Spleen (tissue), 11 donors: ENCODE results near the gene MAP1LC3A. TPM values are rescaled to one million over a fixed set of nuclear protein-coding genes. Genes with fewer than 3 reads are reported as not detected.
A peak's percentile ranks its signal among the peaks of the same experiment; 100 is the strongest.
"Not testable (repeated sequence)": the region's sequence is repeated elsewhere in the genome, so short reads cannot be mapped to it uniquely, and the experiment has no call there.

Experiments
- DNase-seq: peaks from one replicate; pipeline ENCODE4 v3.0.0-alpha.2; 2020
- H3K27ac ChIP-seq, 8 donors: fragments of 200-600 bp; sonication (generic) in 7 of 8; 1 replicate in 4 of 8; 2 replicates in 4 of 8; pipeline versions ENCODE4 v1.5.0 to v1.8.0; 2016 to 2021; ENCODE audit warnings: inconsistent platforms in 4 of 8, mild to moderate bottlenecking in 4 of 8, moderate library complexity in 1 of 8
- H3K27me3 ChIP-seq, 7 donors: fragments of 200-600 bp; sonication (generic) in 6 of 7; replicated peaks in 1 of 7; 1 replicate in 4 of 7; 2 replicates in 3 of 7; pipeline versions ENCODE4 v1.5.0 to v1.8.0; 2016 to 2021; ENCODE audit warnings: inconsistent platforms in 3 of 7, mild to moderate bottlenecking in 1 of 7
- H3K36me3 ChIP-seq, 6 donors: fragments of 200-600 bp; sonication (generic) in 5 of 6; 1 replicate in 4 of 6; 2 replicates in 2 of 6; pipeline versions ENCODE4 v1.5.0 to v1.8.0; 2016 to 2021; ENCODE audit warnings: inconsistent platforms in 2 of 6
- H3K4me1 ChIP-seq, 6 donors: fragments of 200-600 bp; sonication (generic) in 5 of 6; 1 replicate in 3 of 6; 2 replicates in 3 of 6; pipeline versions ENCODE4 v1.5.0 to v1.8.0; 2016 to 2021; ENCODE audit warnings: inconsistent platforms in 3 of 6
- H3K4me3 ChIP-seq, 8 donors: fragments of 200-600 bp; sonication (generic) in 7 of 8; 1 replicate in 4 of 8; 2 replicates in 4 of 8; pipeline versions ENCODE4 v1.5.0 to v1.8.0; 2016 to 2021; ENCODE audit warnings: inconsistent platforms in 4 of 8, mild to moderate bottlenecking in 4 of 8, moderate library complexity in 2 of 8
- H3K9me3 ChIP-seq, 8 donors: fragments of 200-600 bp; sonication (generic) in 7 of 8; 1 replicate in 4 of 8; 2 replicates in 4 of 8; pipeline versions ENCODE4 v1.5.0 to v1.8.0; 2016 to 2021; ENCODE audit warnings: inconsistent platforms in 4 of 8
- POLR2A ChIP-seq, 3 donors: fragments of 450-650 bp; IDR thresholded peaks; one replicate each; pipeline ENCODE4 v1.5.1; 2017; ENCODE audit warnings: antibody characterized with exemption in 3 of 3, mild to moderate bottlenecking in 1 of 3
- POLR2AphosphoS5 ChIP-seq, 3 donors: sonication (generic); formaldehyde crosslinking; IDR thresholded peaks; one replicate each; pipeline ENCODE4 v1.5.1; 2017; ENCODE audit warnings: antibody characterized with exemption in 3 of 3
- WGBS, 5 donors: extraction: QIAGEN DNeasy Blood & Tissue Kit in 3 of 5; methylation state at CpG; one replicate each; pipeline versions ENCODE4 v1.1.5 to v1.1.7; 2013 to 2018; 5-methylcytosine and 5-hydroxymethylcytosine counted together
- intact Hi-C: fragments of 100-400 bp; cut with DNase I; formaldehyde crosslinking; loops from one replicate; pipeline ENCODE4 v1.15.0; 2023; ENCODE audit warnings: low total_unique reads
- polyA plus RNA-seq, 3 donors: library from polyadenylated mRNA; stranded (reverse); fragments of 200-250 nt; gene quantifications; one replicate each; pipeline ENCODE4 v1.2.1, GENCODE V29; 2013
- total RNA-seq, 7 donors: library from RNA; depleted of rRNA in 3 of 7; stranded (reverse); fragments of >200 nt in 3 of 7; fragmentation: NEBNext Ultra II Directional in 4 of 7; extraction: Animal tissue kit (Norgen Biotek cat#: 25700) in 4 of 7; gene quantifications; one replicate each; pipeline versions ENCODE4 v1.1.0 to v1.2.1, GENCODE V29; 2016 to 2021
- TF ChIP-seq, protein P1 (sequence below), 11 experiments: fragments of 200-600 bp in 7 of 11; fragments of 450-650 bp in 4 of 11; sonication (generic) in 4 of 11; IDR thresholded peaks in 8 of 11; conservative IDR thresholded peaks in 3 of 11; 1 replicate in 7 of 11; 2 replicates in 4 of 11; pipeline versions ENCODE4 v1.4.0 to v1.8.0; 2016 to 2021; ENCODE audit warnings: antibody characterized with exemption in 11 of 11, inconsistent platforms in 4 of 11, mild to moderate bottlenecking in 1 of 11
- donor health status: healthy with polysubstance abuse.
- donor health status: DM: no; HTN: no; CAD: no; lungs with moderate emphysema.
- donor health status: DM: no; HTN: no; CAD: no.
- donor health status: Bipolar disorder and iron deficiency.
- donor health status: healthy.
- donor health status: DM: no; HTN: no; CAD: no.
- donor health status: DM: yes; HTN: yes; CAD: no.

Gene MAP1LC3A
- total and polyA plus RNA-seq, 10 donors, result 13.0 to 56.7 (median 30.1) TPM

DNA sequence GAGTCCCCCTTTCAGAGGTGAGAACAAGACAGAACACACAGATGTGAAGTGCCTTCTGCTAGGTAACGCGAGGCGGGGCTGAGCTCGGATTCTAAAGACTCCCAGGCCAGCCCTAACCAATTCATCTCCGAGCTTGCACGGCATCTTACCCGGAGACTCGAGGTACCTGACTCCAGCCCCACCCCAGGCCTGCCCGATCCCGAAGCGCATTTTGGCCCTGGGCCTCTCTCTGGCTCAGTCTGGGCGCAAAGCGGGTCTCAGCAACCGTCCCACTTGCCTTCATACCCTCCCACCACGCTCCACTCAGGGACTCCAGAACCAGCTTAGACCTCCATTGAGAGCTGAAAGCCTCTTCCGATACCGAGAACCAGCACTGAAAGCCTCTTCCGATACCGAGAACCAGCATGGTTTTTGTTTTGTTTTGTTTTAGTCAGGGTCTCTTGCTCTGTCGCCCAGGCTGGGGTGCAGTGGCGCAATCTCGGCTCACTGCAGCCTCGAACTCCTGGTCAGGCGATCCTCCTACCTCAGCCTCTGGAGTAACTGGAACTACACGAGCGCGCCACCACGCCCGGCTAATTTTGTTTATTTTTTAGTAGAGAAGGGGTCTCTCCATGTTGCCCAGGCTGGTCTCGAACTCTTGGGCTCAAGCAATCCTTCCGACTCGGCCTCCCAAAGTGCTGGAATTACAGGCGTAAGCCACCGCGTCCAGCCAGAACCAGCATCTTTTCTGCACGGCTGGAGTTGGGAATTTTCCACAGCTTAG is 42.9 kb upstream of the MAP1LC3A start:
- peak overlapping the region; percentile 81 to 97 (median 95) for H3K27ac ChIP-seq
- H3K9me3 ChIP-seq, result no peaks in the 10 kb centered on the region
- H3K36me3 ChIP-seq, result peaks cover 0 to 43% (median 3%) of the 10 kb centered on the region in 6 donors
- peak overlapping the region; percentile 60 to 94 (median 78) for H3K4me3 ChIP-seq
- 1 to 3% (median 2%) methylated on average over 32 to 36 of the region's 36 CpGs for WGBS, 5 donors
- intact Hi-C loops, result no loop called here
- H3K4me1 ChIP-seq, result peaks cover 17 to 63% (median 48%) of the 10 kb centered on the region in 6 donors
- peak; percentile 4 to 68 (median 26) for TF ChIP-seq POLR2AphosphoS5 (IDR thresholded peaks at IDR 0.05)
- TF ChIP-seq, protein P1, sequence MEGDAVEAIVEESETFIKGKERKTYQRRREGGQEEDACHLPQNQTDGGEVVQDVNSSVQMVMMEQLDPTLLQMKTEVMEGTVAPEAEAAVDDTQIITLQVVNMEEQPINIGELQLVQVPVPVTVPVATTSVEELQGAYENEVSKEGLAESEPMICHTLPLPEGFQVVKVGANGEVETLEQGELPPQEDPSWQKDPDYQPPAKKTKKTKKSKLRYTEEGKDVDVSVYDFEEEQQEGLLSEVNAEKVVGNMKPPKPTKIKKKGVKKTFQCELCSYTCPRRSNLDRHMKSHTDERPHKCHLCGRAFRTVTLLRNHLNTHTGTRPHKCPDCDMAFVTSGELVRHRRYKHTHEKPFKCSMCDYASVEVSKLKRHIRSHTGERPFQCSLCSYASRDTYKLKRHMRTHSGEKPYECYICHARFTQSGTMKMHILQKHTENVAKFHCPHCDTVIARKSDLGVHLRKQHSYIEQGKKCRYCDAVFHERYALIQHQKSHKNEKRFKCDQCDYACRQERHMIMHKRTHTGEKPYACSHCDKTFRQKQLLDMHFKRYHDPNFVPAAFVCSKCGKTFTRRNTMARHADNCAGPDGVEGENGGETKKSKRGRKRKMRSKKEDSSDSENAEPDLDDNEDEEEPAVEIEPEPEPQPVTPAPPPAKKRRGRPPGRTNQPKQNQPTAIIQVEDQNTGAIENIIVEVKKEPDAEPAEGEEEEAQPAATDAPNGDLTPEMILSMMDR (IDR thresholded peaks at IDR 0.05 in 8 of 11, conservative IDR thresholded peaks at IDR 0.05 in 3 of 11), result no peak
- peak; percentile 90 for DNase-seq
- H3K27me3 ChIP-seq, result no peaks in the 10 kb centered on the region

DNA sequence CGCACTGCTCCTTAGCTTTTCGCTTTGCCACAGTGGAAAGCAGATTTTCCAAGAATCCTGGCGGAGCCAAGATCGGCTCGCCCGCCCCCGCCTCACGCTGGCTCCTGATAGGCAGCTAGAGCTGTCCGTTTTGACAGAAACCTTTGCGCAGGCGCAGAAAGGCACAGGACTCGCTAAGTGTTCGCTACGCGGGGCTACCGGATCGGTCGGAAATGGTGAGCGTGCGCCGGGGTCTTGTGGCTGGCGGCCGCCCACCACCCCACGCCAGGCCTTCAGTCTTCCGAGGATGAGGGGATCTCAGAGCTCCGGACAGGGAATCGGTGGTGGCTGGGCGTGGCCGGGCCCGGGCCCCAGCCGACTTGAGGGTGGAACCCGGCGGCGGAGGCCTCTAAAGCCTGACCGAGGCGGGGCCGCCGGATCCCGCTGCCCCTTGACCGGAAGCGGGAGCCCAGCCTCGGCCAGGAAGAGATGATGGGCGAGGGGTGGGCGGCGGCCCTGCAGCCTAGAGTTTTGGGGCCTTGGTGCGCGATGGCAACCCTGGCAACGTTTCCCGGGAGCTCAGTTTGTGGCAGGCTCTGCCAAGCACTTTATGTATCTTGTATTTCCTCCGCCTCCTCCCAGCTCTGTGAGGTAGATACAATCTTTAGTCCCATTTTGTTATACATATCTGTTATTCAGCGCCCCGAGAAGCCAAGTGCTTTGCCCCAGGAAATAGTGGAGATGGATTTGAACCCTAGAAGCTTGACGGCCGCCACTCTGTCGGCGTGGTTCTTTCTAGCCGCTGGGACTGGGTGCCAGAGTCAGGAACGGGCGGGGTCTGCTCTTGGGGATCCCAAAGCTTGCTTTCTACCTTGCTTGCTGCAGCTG is 42.0 kb upstream of the MAP1LC3A start, which contains the start of gene DYNLRB1:
Gene DYNLRB1 (plus strand): TSS at position 176 of the 867 bp plus-strand sequence. CDS start 37 bp downstream, at position 213.
- DNase-seq, result peak; percentile 96
- H3K36me3 ChIP-seq, result peaks cover 0 to 41% (median 3%) of the 10 kb centered on the region in 6 donors
- H3K4me3 ChIP-seq, result peak within 1 kb of the TSS; percentile 60 to 94 (median 78)
- H3K4me1 ChIP-seq, result peaks cover 17 to 71% (median 51%) of the 10 kb centered on the region in 6 donors
- peak within 1 kb of the TSS; percentile 81 to 97 (median 95) for H3K27ac ChIP-seq
- intact Hi-C loops, result no loop called here
- 0 to 1% (median 0%) methylated on average over 27 to 59 of the region's 59 CpGs for WGBS, 5 donors
- no peaks in the 10 kb centered on the region for H3K27me3 ChIP-seq
- TF ChIP-seq, protein P1 (IDR thresholded peaks at IDR 0.05 in 8 of 11, conservative IDR thresholded peaks at IDR 0.05 in 3 of 11), result no peak
- peak; percentile 96 for TF ChIP-seq POLR2AphosphoS5 (IDR thresholded peaks at IDR 0.05)
- peak in 1 of 3 donors; percentile 78 for TF ChIP-seq POLR2A (IDR thresholded peaks at IDR 0.05)
- H3K9me3 ChIP-seq, result no peaks in the 10 kb centered on the region

DNA sequence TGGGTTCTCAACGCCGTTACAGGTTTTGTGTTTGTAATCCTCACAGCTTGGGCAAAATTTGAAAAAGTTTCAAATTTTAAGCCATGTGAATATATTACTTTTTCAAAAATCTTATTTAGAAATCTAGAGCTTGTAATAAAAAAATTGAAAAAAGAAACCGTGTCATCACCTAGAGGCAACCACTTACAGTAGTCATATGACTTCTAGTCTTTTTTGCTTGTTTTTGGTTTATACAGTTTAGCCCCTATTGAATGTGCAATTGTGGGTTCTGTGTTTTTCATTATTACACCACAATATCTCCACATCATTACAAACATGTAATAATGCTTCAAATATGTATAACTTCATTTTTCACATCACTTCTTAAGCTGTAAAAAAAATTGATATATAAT is 41.4 kb upstream of the MAP1LC3A start:
- H3K4me1 ChIP-seq, result peaks cover 17 to 77% (median 58%) of the 10 kb centered on the region in 6 donors
- no peak for DNase-seq

DNA sequence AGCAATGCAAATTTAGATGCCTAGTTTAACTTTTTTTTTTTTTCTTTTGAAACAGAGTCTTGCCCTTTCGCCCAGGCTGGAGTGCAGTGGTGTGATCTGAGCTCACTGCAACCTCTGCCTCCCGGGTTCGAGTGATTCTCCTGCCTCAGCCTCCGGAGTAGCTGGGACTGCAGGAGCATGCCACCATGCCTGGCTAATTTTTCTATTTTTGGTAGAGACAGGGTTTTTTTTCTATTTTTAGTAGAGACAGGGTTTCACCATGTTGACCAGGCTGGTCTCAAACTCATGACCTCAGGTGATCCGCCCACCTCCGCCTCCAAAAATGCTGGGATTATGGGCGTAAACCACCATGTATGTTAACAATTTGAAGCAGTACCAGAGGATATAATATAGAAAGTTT is 39.7 kb upstream of the MAP1LC3A start:
- H3K27me3 ChIP-seq, H3K4me3 ChIP-seq, H3K27ac ChIP-seq, intact Hi-C loops, H3K9me3 ChIP-seq, DNase-seq: not testable (repeated sequence)
- peaks cover 28 to 92% (median 72%) of the 10 kb centered on the region in 6 donors for H3K4me1 ChIP-seq
- 90 to 96% (median 95%) methylated on average over 7 of the region's 7 CpGs for WGBS, 5 donors
- peaks cover 0 to 45% (median 3%) of the 10 kb centered on the region in 6 donors for H3K36me3 ChIP-seq

More for the DNA sequence above, 41.4 kb upstream of the MAP1LC3A start:
- H3K27ac ChIP-seq, result peak overlapping the region; percentile 81 to 97 (median 95)
- H3K27me3 ChIP-seq, result no peaks in the 10 kb centered on the region
- no peak for TF ChIP-seq POLR2A (IDR thresholded peaks at IDR 0.05)
- no peak for TF ChIP-seq POLR2AphosphoS5 (IDR thresholded peaks at IDR 0.05)
- TF ChIP-seq, protein P1 (IDR thresholded peaks at IDR 0.05 in 8 of 11, conservative IDR thresholded peaks at IDR 0.05 in 3 of 11), result no peak
- intact Hi-C loops, result no loop called here
- H3K36me3 ChIP-seq, result peaks cover 0 to 40% (median 3%) of the 10 kb centered on the region in 6 donors
- WGBS, 5 donors, result 0 to 2% (median 1%) methylated on average over 3 of the region's 3 CpGs
- no peaks in the 10 kb centered on the region for H3K9me3 ChIP-seq
- peak overlapping the region; percentile 60 to 94 (median 78) for H3K4me3 ChIP-seq

DNA sequence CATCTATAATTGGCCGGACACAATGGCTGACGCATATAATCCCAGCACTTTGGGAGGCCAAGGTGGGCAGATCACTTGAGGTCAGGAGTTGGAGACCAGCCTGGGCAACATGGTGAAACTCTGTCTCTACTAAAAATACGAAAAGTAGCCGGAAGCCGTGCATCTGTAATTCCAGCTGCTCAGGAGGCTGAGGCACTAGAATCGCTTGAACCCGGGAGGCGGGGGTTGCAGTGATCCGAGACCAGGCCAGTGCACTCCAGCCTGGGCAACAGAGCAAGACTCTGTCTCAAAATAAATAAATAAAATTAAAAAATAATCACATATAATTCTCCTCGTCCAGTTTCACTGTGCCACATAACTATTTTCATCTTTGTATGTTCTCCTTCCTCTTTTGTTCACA is 38.7 kb upstream of the MAP1LC3A start:
- WGBS, 5 donors, result 87 to 92% (median 91%) methylated on average over 10 of the region's 10 CpGs

More for the DNA sequence above, 38.7 kb upstream of the MAP1LC3A start:
- H3K4me3 ChIP-seq, H3K9me3 ChIP-seq, DNase-seq, H3K27me3 ChIP-seq, H3K27ac ChIP-seq: not testable (repeated sequence)
- intact Hi-C loops, result loop anchor here (5.0 kb wide), 1 partner anchor 208 kb away; no protein-coding TSS in a partner anchor
- peaks cover 0 to 55% (median 5%) of the 10 kb centered on the region in 6 donors for H3K36me3 ChIP-seq
- peaks cover 28 to 91% (median 67%) of the 10 kb centered on the region in 6 donors for H3K4me1 ChIP-seq
